ENCODE data around the gene IL20RA. TPM values are rescaled to one million over a fixed set of nuclear protein-coding genes. Genes with fewer than 3 reads are reported as not detected.

The IL20RA gene
- total RNA-seq, 1 donor from 2014 or later, result 10.1 TPM

GRCh38 chr6:136989571-136990241 lies 55.1 kb downstream of the IL20RA start:
- peaks cover 15% of the 10 kb centered on the region for H3K4me1 ChIP-seq
- TF ChIP-seq, protein P1, sequence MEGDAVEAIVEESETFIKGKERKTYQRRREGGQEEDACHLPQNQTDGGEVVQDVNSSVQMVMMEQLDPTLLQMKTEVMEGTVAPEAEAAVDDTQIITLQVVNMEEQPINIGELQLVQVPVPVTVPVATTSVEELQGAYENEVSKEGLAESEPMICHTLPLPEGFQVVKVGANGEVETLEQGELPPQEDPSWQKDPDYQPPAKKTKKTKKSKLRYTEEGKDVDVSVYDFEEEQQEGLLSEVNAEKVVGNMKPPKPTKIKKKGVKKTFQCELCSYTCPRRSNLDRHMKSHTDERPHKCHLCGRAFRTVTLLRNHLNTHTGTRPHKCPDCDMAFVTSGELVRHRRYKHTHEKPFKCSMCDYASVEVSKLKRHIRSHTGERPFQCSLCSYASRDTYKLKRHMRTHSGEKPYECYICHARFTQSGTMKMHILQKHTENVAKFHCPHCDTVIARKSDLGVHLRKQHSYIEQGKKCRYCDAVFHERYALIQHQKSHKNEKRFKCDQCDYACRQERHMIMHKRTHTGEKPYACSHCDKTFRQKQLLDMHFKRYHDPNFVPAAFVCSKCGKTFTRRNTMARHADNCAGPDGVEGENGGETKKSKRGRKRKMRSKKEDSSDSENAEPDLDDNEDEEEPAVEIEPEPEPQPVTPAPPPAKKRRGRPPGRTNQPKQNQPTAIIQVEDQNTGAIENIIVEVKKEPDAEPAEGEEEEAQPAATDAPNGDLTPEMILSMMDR (IDR thresholded peaks at IDR 0.05; ENCODE audit: borderline replicate concordance), result no peak
- H3K27me3 ChIP-seq (ENCODE audit: low read depth), result peaks cover 14% of the 10 kb centered on the region
- H3K36me3 ChIP-seq, result no peaks in the 10 kb centered on the region
- intact Hi-C loops (cut with micrococcal nuclease), result no loop called here
- peak overlapping the region; percentile 71 for H3K4me3 ChIP-seq
- no peaks in the 10 kb centered on the region for H3K9me3 ChIP-seq (replicated peaks)
- H3K27ac ChIP-seq (replicated peaks), result peak overlapping the region; percentile 76
- DNase-seq, result peak; percentile 48

- H3K36me3 ChIP-seq, result no peaks in the 10 kb centered on the region
- H3K4me1 ChIP-seq, result peaks cover 31% of the 10 kb centered on the region
- TF ChIP-seq, protein P1 (IDR thresholded peaks at IDR 0.05; ENCODE audit: borderline replicate concordance), result no peak
- intact Hi-C loops (cut with micrococcal nuclease), result no loop called here
- peaks cover 14% of the 10 kb centered on the region for H3K27me3 ChIP-seq (ENCODE audit: low read depth)
- no peak overlapping the region for H3K27ac ChIP-seq (replicated peaks)
- no peaks in the 10 kb centered on the region for H3K9me3 ChIP-seq (replicated peaks)
- no peak overlapping the region for H3K4me3 ChIP-seq
- no peak for DNase-seq
Measured at GRCh38 chr6:136987526-136987925, 57.2 kb downstream of the IL20RA start.

GRCh38 chr6:136985502-136985901 lies 59.3 kb downstream of the IL20RA start:
- DNase-seq, result no peak
- H3K4me3 ChIP-seq, result no peak overlapping the region
- H3K27ac ChIP-seq (replicated peaks), result no peak overlapping the region
- TF ChIP-seq, protein P1 (IDR thresholded peaks at IDR 0.05; ENCODE audit: borderline replicate concordance), result no peak
- peaks cover 34% of the 10 kb centered on the region for H3K4me1 ChIP-seq
- no peaks in the 10 kb centered on the region for H3K9me3 ChIP-seq (replicated peaks)
- peaks cover 11% of the 10 kb centered on the region for H3K27me3 ChIP-seq (ENCODE audit: low read depth)
- H3K36me3 ChIP-seq, result no peaks in the 10 kb centered on the region
- intact Hi-C loops (cut with micrococcal nuclease), result no loop called here

DNA sequence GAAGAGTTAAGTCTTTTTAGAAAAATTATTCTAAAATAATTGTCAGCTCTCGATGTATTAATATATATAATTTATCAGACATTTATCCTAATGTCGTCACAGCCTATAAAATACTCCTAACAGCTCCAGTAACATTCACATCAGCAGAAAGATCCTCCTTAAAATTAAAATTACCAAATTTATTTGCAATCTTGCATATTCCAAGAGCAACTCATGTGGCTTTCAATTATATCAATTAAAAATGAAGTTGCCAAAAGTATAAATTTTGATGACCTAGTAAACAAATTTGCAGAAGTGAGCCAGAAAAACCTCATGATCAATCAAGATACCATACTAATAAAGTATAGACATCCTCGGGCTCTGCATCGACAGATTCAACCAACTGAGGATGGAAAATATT lies 60.2 kb downstream of the IL20RA start:
- H3K27me3 ChIP-seq (ENCODE audit: low read depth), result peaks cover 4% of the 10 kb centered on the region
- DNase-seq, result no peak
- TF ChIP-seq, protein P1 (IDR thresholded peaks at IDR 0.05; ENCODE audit: borderline replicate concordance), result no peak
- H3K36me3 ChIP-seq, result no peaks in the 10 kb centered on the region
- H3K9me3 ChIP-seq (replicated peaks), result no peaks in the 10 kb centered on the region
- intact Hi-C loops (cut with micrococcal nuclease), result no loop called here
- no peak overlapping the region for H3K4me3 ChIP-seq
- H3K4me1 ChIP-seq, result peaks cover 24% of the 10 kb centered on the region
- no peak overlapping the region for H3K27ac ChIP-seq (replicated peaks)

DNA sequence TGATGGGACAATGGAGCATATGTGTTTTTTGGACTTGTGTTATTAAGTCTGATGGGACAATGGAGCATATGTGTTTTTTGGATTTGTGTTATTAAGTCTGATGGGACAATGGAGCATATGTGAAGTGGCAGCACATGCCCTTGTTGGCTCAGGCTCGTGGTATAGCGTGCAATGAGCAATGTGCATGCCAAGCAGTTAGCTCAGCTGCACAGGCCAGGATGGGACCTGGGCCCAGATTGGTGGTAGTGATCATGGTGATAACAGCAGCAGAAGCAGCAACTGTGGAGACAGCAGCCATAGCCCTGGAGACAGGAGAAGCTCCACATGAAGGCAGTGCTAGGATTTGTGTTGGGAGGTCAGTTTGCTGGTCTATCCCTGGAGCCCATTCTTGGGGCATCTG lies 61.1 kb downstream of the IL20RA start:
- Histone ChIP-seq H3K27ac (replicated peaks) (peak overlapping the region; percentile 57), H3K9me3 (replicated peaks) (no peaks in the 10 kb centered on the region), H3K36me3 (no peaks in the 10 kb centered on the region), H3K4me3 (no peak overlapping the region), H3K27me3 (ENCODE audit: low read depth) (peaks cover 1% of the 10 kb centered on the region), H3K4me1 (peaks cover 19% of the 10 kb centered on the region)
- TF ChIP-seq, protein P1 (IDR thresholded peaks at IDR 0.05; ENCODE audit: borderline replicate concordance), result no peak
- DNase-seq, result no peak
- intact Hi-C loops (cut with micrococcal nuclease), result no loop called here
